Activated T-cell treated with anti-CD3 and anti-CD28 coated beads, Interleukin-2, amount 50 U/mL, for 1 hour (primary cell): Measurements from ENCODE around the gene LMNB1.
"Not testable (repeated sequence)": the region's sequence is repeated elsewhere in the genome, so short reads cannot be mapped to it uniquely, and the experiment has no call there.

ENCODE experiments used
- DNase-seq: peaks from one replicate; pipeline ENCODE4 v3.0.0-alpha.2; 2020

Gene LMNB1

DNA sequence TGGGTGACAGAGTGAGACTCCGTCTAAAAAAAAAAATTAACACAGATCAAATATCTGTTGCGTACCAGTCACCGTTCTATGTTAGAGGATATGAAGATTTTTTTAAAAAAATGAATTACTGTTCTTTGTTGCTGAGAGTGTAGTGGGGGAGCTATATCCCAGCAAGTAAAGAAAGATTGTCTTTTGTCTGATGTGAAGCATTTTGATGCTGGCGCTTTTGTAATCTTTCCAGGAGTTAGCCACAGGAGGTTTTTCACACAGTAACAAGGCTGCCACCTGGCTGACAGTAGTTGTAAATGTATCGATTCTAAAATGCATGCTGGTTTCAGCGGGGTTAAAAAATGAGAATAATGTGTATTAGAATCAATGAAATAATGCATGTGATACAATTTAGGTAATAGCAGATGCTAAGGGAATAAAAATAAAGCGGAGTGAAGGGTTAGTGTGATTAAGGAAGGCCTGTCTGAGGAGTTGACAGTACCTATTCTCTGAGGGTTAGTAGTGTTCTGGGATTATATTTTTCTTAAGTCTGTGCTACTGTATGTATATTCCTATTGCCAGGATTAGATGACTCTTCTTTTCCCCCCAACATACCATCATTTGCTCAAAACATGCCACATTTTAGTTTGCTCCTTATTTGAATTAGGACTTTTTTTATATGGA, 3.4 kb downstream of the LMNB1 start:
- peak; percentile 29 for DNase-seq

DNA sequence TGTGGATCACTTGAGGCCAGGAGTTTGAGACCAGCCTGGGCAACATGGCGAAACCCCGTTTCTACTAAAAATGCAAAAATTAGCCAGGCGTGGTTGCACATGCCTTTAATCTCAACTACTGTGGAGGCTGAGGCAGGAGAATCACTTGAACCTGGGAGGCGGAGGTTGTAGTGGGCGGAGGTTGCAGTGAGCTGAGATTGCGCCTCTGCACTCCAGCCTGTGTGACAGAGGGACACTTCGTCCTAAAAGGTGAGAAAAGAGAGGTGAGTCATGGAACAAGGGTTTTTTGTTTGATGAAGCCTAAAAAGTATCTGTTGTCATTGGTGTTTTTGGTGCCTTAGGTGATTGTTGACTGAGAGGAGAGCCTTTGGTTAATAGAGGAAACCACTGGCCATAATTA, 11.5 kb downstream of the LMNB1 start:
- DNase-seq: not testable (repeated sequence)

DNA sequence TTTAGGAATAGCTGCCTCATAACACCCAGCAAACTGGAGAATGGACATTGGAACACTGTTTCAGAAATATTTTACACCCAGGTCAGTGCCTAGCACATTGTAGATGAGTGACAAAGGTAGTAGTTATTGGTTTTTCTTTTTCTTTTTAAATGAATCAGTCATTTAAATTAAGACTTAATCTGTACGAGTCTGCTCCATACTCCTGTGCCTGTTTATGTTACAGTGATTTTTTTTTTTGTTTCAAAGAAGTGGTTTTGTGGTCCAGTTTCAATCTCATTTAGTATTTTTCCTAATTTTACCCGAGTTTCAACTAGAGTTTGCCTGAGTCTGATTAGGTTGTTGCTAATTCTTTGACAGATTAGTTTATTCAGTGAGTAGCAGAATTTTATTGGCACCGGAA, 16.2 kb downstream of the LMNB1 start:
- no peak for DNase-seq

DNA sequence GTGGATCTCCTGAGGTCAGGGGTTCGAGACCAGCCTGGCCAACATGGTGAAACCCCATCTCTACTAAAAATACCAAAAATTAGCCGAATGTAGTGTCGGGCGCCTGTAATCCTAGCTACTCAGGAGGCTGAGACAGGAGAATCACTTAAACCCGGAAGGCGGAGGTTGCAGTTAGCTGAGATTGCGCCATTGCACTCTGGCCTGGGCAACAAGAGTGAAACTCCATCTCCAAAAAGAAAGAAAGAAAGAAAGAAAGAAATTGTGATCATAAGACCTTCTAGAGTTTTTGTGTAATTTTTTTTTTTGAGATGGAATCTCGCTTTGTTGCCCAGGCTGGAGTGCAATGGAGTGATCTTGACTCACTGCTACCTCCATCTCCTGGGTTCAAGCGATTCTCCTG, 16.7 kb downstream of the LMNB1 start:
- DNase-seq: not testable (repeated sequence)

DNA sequence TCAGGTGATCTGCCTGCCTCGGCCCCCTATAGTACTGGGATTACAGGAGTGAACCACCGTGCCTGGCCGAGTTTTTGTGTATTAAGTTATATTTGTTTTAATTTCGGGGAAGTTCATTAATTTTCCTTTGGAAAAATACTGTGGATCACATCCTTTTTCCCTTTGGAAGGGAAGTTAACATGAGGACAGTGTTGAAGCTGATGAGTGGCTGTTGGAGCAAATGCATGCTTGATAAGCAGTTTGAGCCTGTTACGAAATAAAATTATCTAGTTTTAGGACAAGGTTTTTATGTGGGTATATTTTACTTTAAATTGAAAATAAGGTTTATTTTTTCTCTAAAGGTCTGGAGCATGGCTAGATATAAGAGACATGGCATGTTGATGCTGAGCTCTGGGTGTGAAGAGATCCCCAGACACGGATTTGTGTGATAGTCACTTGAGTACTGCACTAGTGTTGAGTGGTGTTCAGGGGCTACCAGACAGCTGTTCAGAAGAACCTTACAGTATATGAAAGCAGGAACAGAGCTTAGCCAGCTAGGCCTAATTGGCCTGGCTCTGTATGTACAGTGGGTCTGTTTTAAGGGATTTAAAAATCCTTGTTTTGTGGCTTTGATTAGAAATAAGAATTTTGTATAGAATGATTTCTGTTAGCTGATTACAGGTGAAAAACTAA, 17.4 kb downstream of the LMNB1 start:
- no peak for DNase-seq

DNA sequence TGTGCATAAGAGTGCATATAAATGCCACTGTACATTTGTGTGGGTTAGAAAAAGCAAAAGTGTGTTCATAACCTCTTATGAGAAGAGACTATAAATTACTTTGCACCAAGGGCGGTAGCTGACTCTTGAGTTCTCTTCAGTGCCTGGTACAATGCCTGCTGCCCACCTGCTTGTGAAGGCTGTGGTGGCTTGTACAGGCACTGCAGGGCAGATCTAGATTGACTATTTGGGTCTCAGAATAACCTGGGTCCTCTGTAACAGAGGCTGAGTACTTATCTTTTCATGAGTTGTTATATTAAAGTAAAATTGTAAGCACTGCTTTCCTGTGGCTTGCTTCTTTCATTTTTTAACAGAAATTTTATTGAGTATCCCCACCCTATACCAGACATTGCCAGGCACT, 22.8 kb downstream of the LMNB1 start:
- DNase-seq: no peak

DNA sequence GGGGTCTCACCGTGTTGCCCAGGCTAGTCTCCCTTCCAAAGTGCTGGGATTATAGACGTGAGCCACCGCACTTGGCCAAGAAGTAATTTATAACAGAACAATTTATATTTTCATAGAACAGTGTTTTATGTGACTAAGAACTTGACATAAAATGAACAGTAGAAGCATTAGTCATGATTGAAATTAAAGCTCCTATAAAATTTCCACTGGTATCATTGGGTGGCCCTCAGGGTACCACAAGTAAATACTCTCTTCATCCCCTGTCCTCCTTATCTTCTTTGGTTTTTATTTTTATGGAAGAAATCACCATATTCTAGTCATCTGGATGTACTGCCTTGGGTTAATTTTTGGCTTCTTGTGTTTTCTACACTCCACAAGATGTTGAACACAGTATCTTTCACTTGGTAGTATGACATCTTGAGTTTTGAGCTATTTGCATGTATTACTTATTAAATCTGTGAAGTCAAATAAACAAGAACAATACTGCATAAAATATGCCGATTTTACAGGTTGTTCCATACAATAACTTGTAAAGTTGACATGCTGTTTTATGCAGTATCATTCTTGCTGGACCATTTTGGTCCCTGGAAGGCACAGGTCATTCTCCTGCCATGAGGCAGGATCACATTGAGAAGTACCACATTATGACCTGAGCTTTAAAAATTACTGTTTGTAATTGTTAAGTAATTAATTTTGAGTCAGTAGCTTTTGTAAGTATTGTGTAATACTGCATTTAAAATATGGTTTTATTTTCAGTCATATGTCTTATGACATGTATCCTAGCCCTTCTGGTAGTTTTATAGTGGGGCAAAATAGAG, 24.4 kb downstream of the LMNB1 start:
- DNase-seq: no peak

DNA sequence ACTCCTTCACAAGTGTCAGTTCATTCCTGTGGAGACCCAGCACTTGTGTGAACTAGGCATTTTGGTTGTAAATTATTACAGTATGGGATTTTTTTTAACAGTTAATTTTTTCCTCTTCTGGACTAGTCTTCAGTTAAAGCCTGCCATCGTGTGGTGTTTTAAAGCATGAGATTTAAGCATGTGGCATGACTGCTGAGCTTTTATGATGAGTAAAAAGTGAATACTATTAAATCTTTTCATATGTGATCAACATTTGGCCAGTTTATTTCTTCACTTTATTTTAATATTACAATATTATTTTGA, 25.0 kb downstream of the LMNB1 start:
- DNase-seq: no peak

DNA sequence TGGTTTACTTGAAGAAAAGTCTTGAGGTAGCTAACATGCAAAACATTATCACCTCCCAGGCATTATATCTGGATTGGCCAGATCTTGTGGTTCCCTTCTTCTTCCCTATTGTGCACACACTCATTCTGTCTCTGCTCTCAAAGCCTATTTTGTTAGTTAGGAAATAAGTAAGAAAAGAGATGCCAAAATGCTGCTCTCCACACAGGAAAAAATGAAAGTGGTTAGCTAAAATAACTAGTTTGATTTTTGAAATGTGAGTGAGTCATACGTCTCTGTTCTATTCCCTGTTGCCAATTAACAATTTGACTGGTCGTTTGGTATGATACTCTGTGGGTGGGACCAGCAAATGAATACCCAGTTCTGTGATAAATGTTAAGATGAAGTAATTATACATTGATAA, 28.1 kb downstream of the LMNB1 start:
- DNase-seq: no peak

DNA sequence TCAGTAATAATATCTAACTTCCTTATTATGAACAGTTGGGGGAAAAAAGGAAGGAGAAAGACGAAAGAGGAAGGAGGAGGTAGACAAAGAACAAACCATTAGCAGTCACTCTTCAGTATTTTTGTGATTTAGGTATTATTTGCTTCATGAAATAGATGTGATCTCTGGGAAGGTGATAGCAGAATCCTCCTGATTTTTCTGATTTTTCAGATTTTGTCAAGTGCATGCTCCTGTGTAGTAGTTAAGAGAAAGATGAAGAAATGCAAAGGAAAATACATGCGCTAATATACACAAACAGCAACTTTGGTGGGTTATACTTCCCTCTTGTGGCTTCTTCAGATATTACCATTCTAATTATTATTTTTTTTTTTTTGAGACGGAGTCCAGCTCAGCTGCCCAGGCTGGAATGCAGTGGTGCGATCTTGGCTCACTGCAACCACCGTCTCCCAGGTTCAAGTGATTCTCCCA, 31.6 kb downstream of the LMNB1 start:
- no peak for DNase-seq

DNA sequence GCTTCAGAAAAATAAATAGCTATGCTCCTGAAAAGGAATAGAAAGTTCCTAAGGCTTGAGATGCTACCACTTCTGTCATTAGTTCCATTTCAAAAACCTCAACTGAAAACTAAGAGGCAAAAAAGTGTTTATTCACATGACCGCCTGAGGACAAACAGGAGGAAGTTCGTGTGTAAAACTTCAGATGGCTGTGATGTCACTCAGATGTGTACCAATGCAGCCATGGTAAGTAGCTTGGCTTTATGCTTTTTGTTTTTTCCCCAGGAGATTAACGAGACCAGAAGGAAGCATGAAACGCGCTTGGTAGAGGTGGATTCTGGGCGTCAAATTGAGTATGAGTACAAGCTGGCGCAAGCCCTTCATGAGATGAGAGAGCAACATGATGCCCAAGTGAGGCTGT, 33.0 kb downstream of the LMNB1 start:
- DNase-seq: no peak

DNA sequence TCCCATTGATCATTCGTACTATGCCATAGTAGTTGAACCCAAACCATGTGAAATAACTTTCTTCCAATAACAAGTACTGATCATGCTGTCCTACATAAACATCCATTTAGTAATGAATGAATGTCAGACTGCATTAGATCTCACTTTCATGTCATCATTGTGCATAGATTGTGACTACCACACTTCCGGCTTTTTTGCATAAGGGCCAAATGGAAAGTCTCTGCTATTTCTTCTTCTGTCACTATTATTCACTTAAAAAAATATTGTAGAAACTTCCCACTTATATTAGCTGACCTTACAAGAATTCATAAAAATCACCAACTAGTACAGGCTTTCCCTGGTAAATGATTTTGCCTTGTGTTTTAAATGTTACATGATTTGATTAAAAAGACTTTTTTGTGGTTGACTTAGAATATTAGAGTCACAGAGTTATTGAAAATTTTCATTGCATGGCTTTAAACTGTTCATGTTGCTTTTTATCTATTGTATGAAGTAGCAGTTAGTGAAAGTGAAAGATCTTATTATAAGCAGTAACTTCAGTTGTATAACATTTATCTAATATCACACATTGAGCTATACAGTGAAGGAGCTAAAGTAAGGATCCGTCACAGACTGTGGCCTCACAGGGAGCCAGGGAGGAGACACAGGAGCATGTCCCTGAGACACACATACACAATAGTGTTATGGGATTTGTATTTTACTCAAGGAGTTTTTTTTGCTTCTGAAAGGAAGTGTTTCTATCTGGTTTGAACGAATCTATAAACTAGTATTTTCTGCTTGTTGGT, 33.9 kb downstream of the LMNB1 start:
- DNase-seq: no peak

DNA sequence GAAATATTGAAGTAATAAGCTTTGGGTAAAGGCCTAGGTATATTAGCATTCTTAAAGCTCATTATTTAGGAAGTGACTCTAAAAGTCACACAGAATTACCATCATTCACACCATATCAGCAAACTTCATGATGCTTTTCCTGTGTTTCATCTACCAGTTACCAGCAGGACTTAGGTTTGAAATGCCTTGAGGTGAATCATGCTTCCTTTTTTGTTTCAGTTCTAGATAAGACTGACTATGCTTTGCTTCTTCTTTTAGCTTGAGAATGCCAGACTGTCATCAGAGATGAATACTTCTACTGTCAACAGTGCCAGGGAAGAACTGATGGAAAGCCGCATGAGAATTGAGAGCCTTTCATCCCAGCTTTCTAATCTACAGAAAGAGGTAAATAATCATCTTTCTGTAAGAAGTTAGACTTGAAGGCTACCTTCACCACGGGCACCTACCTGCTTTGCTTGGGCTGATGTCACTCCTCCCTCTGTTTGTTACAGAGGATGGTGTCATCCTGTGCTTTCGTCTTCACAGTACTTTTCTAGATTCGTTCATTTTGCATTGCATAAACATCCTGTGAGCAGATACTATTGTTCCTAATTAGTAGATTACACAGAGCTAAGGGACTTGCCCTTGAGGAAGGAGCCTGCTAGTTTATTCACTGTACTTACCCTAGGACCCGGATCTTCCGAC, 34.7 kb downstream of the LMNB1 start:
- no peak for DNase-seq

DNA sequence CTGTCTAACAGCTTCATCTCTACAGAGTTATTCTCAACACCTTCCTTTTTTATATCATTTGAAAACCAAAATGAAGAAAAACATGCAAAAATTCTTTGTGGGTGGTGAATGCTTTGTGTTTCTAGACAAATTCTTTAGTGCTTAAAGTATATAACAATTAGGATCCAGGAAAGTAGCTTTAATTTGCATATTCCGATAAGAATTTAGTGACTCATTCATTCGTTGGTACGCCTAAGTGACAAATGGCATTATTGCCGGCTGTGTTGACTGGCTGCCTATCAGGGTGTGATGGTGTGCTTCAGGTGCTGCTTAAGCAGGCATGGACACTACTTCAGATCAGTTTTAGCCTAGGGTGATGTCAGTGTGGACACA, 35.2 kb downstream of the LMNB1 start:
- no peak for DNase-seq

DNA sequence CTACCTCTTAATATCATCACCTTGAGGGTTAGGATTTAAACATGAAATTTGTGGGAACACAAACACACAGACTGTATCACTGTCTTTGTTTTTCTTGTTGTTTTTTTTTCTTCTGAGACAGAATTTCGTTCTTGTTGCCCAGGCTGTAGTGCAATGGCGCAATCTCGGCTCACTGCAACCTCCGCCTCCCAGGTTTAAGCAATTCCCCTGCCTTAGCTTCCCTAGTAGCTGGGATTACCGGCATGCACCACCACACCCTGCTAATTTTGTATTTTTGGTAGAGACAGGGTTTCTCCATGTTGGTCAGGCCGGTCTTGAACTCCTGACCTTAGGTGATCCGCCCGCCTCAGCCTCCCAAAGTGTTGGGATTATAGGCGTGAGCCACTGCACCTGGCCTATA, 36.9 kb downstream of the LMNB1 start:
- not testable (repeated sequence) for DNase-seq

DNA sequence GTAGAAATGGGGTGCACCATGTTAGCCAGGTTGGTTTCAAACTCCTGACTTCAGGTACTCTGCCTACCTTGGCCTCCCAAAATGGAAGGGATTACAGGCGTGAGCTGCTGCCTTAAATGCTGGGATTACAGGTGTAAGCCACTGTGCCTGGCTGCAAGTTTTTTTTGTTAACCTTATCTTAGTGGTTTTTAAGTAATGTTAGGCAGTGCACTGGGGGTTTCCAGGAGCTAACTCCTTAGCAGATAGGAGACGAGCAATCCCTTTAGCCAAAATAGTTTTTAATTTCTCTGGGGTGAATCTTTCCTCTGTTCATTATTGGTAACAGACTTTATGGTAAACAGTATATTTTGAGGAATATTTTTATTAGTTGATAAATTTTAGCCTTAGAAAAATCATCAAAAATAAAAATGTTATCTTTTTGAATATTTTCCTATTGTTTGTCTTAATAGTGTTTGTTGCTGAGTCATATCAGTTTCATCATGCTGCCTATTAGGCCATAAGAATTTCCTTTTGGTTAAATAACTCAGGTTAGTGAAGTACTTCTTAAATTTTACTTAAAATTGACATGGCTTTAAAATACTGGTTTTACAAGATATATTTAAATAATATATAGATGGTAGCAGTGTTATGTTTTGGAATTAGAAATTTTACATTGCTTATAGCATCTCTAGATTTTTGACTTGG, 37.9 kb downstream of the LMNB1 start:
- no peak for DNase-seq

DNA sequence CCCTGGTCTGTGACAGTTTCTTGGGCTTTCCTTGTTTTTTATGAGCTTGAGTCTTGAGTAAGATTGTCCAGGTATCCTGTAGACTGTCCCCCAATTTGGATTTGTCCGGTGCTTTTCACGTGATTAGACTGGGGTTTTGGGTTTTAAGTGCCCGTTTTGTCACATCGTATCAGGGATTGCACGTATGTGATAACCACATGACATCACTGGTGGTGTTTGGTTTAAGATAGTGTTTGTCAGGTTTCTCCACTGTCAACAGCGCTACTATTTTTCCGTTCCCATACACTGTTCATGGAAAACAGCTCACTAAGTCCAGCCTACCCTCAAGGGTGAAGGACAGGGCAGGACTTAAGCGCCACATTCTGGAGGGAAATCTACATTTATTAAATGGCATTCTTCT, 39.7 kb downstream of the LMNB1 start:
- DNase-seq: no peak

DNA sequence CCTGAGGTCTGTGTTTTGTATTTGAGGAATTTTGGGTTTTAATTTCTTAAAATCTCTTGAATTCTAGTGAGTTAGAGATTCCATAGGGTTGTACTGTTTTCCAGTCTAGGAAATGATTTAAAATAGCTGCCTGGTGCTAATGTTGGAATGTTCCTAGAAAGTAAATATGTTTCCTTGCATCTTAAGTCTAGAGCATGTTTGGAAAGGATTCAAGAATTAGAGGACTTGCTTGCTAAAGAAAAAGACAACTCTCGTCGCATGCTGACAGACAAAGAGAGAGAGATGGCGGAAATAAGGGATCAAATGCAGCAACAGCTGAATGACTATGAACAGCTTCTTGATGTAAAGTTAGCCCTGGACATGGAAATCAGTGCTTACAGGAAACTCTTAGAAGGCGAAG, 41.8 kb downstream of the LMNB1 start:
- no peak for DNase-seq

DNA sequence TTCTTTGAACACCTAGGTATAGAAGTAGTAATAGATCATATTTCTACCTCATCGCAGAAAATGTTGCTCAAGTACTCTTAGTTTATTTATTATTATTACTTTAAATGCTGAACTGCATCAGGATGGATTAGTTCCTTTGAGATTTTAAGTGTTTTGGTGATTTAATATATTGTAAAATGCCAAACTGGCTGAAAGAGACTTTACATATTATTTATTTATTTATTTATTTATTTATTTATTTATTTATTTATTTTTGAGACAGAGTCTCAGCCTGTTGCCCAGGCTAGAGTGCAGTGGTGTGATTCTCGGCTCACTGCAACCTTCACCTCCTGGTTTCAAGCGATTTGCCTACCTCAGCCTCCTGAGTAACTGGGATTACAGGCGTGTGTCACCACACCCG, 42.3 kb downstream of the LMNB1 start:
- no peak for DNase-seq

DNA sequence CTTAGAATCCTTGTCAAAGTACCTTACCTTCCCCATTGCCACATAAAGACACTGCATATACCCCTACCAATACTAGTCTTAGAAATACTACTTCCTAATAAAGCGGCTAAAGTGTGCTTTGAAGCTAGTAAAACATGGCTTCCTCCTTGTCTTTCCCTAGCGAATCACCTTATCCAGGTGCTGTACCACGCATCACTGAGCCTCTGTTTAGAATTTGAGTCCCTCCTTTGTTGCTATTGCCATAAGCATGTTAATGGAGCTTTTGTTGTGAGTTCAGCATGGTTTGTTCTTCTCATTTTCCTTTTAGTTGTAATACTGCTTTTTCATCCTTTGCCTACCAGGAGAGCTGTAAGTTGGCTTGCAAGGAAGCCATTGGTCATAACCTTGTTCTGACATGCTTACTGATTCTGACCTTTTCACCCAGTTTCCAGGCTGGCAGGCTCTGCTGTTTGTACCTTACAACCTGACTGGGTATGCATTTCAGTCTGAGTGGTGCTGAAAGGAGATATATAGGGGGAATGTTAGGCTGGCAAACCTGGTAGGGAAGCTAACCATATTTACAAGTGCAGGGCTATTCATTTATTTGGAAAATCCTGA, 49.8 kb downstream of the LMNB1 start:
- no peak for DNase-seq

DNA sequence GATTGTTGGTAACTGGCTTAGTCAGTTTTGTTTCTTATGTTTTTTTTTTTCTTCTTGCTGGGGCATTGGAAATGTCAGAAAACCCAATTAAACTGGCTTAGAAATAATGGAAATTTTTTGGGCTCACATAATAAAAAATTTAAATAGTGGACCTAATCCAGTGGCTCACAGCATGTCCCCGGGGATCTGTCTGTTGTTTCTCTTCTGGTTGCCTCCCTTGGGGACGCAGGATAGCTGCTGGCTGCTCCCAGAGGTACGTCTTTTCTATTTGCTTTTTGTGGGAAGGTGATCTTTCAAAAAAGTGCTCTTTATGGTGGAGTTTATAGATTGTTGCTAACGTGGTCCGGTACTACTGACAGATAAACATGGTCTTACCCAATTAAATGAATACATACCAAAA, 52.2 kb downstream of the LMNB1 start:
- DNase-seq: no peak

DNA sequence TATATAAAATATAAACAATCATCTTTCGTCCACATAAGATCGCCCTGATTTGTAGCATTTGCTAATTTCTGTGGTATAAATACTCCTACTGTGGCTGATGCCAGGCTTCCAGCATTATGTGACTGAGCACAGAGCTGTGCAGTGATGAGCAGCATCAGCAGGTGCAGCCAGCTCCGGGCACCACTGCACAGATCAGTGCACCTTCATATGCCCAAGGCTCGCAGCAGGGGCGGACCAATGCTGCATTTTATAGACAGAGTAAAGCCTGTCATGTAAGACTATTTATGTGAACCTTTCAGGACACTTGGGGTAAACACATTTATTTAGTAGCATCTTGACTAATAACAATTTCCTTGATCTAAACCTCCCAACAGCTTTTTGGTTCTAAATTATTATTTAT, 53.1 kb downstream of the LMNB1 start:
- DNase-seq: no peak
